ENCODE measurements around the gene FAM156A.
"Not testable (repeated sequence)": the region's sequence is repeated elsewhere in the genome, so short reads cannot be mapped to it uniquely, and the experiment has no call there.

FAM156A gene

GRCh38 chrX:52990848-52991247 is 32.5 kb upstream of the FAM156A start:
- H3K4me1 ChIP-seq (ENCODE audit: insufficient read depth, low read length, poor library complexity, severe bottlenecking): no peaks in the 10 kb centered on the region
- H3K4me2 ChIP-seq (ENCODE audit: low read depth, low read length, poor library complexity, severe bottlenecking): no peak overlapping the region
- no peaks in the 10 kb centered on the region for H3K27me3 ChIP-seq (ENCODE audit: insufficient read depth, low read length, poor library complexity, severe bottlenecking)
- H3F3A ChIP-seq (ENCODE audit: low read depth): no peaks in the 10 kb centered on the region
- no peak overlapping the region for H3K4me3 ChIP-seq (ENCODE audit: low read length, poor library complexity, severe bottlenecking)
- TF ChIP-seq EZH2phosphoT487 (IDR thresholded peaks at IDR 0.05; ENCODE audit: borderline replicate concordance) (no peak), CTCF (conservative IDR thresholded peaks at IDR 0.05; ENCODE audit: low read length) (no peak)
- H3K9me2 ChIP-seq (replicated peaks; ENCODE audit: low read depth, low read length): no peaks in the 10 kb centered on the region
- no peaks in the 10 kb centered on the region for H3K36me3 ChIP-seq (ENCODE audit: insufficient read depth, low read length)
- no peak overlapping the region for H3K9ac ChIP-seq (ENCODE audit: low read depth, low read length, poor library complexity, severe bottlenecking)
- H4K20me1 ChIP-seq (ENCODE audit: insufficient read depth, low read length, poor library complexity, severe bottlenecking): no peaks in the 10 kb centered on the region
- peaks cover 14% of the 10 kb centered on the region for H3K79me2 ChIP-seq (ENCODE audit: insufficient read depth, low read length)
- no peak overlapping the region for H2AFZ ChIP-seq (ENCODE audit: low read length)
- no peaks in the 10 kb centered on the region for H3K9me3 ChIP-seq (ENCODE audit: insufficient read depth, low read depth, low read length)

GRCh38 chrX:52990011-52990631 is 31.8 kb upstream of the FAM156A start:
- not testable (repeated sequence) for H3K4me1 ChIP-seq (ENCODE audit: insufficient read depth, low read length, poor library complexity, severe bottlenecking); H3K9me3 ChIP-seq (ENCODE audit: insufficient read depth, low read depth, low read length); H3K9me2 ChIP-seq (replicated peaks; ENCODE audit: low read depth, low read length); H4K20me1 ChIP-seq (ENCODE audit: insufficient read depth, low read length, poor library complexity, severe bottlenecking); H3K4me2 ChIP-seq (ENCODE audit: low read depth, low read length, poor library complexity, severe bottlenecking); H3K9ac ChIP-seq (ENCODE audit: low read depth, low read length, poor library complexity, severe bottlenecking); H3K36me3 ChIP-seq (ENCODE audit: insufficient read depth, low read length); H3F3A ChIP-seq (ENCODE audit: low read depth); H2AFZ ChIP-seq (ENCODE audit: low read length); H3K27me3 ChIP-seq (ENCODE audit: insufficient read depth, low read length, poor library complexity, severe bottlenecking); H3K4me3 ChIP-seq (ENCODE audit: low read length, poor library complexity, severe bottlenecking)
- peak; percentile 58 for TF ChIP-seq CTCF (conservative IDR thresholded peaks at IDR 0.05; ENCODE audit: low read length)
- peaks cover 14% of the 10 kb centered on the region for H3K79me2 ChIP-seq (ENCODE audit: insufficient read depth, low read length)

GRCh38 chrX:52988985-52989917 is 30.9 kb upstream of the FAM156A start:
- Histone ChIP-seq H3K27me3 (ENCODE audit: insufficient read depth, low read length, poor library complexity, severe bottlenecking) (no peaks in the 10 kb centered on the region), H3K9me2 (replicated peaks; ENCODE audit: low read depth, low read length) (no peaks in the 10 kb centered on the region), H2AFZ (ENCODE audit: low read length) (no peak overlapping the region), H3F3A (ENCODE audit: low read depth) (no peaks in the 10 kb centered on the region), H3K9ac (ENCODE audit: low read depth, low read length, poor library complexity, severe bottlenecking) (no peak overlapping the region), H4K20me1 (ENCODE audit: insufficient read depth, low read length, poor library complexity, severe bottlenecking) (no peaks in the 10 kb centered on the region), H3K36me3 (ENCODE audit: insufficient read depth, low read length) (no peaks in the 10 kb centered on the region), H3K4me2 (ENCODE audit: low read depth, low read length, poor library complexity, severe bottlenecking) (no peak overlapping the region), H3K79me2 (ENCODE audit: insufficient read depth, low read length) (peaks cover 6% of the 10 kb centered on the region), H3K4me3 (ENCODE audit: low read length, poor library complexity, severe bottlenecking) (no peak overlapping the region), H3K4me1 (ENCODE audit: insufficient read depth, low read length, poor library complexity, severe bottlenecking) (no peaks in the 10 kb centered on the region), H3K9me3 (ENCODE audit: insufficient read depth, low read depth, low read length) (no peaks in the 10 kb centered on the region)
- no peak for TF ChIP-seq CTCF (conservative IDR thresholded peaks at IDR 0.05; ENCODE audit: low read length)
- no peak for TF ChIP-seq EZH2phosphoT487 (IDR thresholded peaks at IDR 0.05; ENCODE audit: borderline replicate concordance)

Measured in Loucy (cell line).